Measurements from ENCODE around the gene ESRP2.

- peak in 5 of 7 experiments; percentile 79 to 84 (median 81) for TF ChIP-seq CTCF (IDR thresholded peaks at IDR 0.05)
- TF ChIP-seq EP300 (IDR thresholded peaks at IDR 0.05), result no peak
Observed at GRCh38 chr16:68229431-68230175, 6.3 kb downstream of the ESRP2 start.

All from stomach (tissue), 4 donors.